ENCODE data around the gene MIAT. TPM values are rescaled to one million over a fixed set of nuclear protein-coding genes. Genes with fewer than 3 reads are reported as not detected.
A peak's percentile ranks its signal among the peaks of the same experiment; 100 is the strongest.

The MIAT gene
- total and polyA plus RNA-seq, 2 experiments from 2014 or later = 0.51 to 1.00 TPM

DNA sequence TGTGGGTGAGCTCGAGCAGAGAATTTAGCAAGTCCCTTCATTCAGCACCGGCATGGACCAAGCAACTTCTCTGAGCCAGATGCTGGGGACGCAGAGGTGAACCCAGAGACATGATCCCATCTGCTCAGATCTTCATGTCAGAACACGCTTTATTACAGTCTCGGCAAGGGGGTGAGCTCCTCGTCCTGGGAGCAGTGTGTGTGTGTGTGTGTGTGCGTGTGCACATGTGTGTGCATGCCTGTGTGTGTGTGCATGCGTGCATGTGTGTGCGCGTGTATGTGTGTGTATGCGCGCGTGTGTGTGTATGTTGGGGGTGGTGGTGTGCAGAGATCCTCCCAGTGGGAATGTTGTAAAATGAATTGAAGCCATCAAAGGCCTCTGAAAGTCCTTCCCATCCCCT is 9.8 kb downstream of the MIAT start:
- Histone ChIP-seq H3K9me2 (replicated peaks; ENCODE audit: insufficient read depth) (no peaks in the 10 kb centered on the region), H3K4me2 (no peak overlapping the region), H3K9me3 (ENCODE audit: low read depth) (no peaks in the 10 kb centered on the region), H4K20me1 (ENCODE audit: insufficient read depth, poor library complexity, severe bottlenecking) (no peaks in the 10 kb centered on the region), H3K27me3 (peaks cover 8% of the 10 kb centered on the region), H3K4me3 (no peak overlapping the region), H3K4me1 (ENCODE audit: insufficient read depth) (peaks cover 3% of the 10 kb centered on the region), H2AFZ (no peak overlapping the region), H3K79me2 (no peaks in the 10 kb centered on the region), H3K36me3 (replicated peaks; ENCODE audit: insufficient read depth, low read depth) (no peaks in the 10 kb centered on the region), H3K27ac (no peak overlapping the region)
- 87% methylated on average over 11 of the region's 13 CpGs for WGBS (ENCODE audit: low lambda C conversion rate, missing lambda C conversion rate)
- no peak for DNase-seq (ENCODE audit: low spot score)
- TF ChIP-seq, protein P1, sequence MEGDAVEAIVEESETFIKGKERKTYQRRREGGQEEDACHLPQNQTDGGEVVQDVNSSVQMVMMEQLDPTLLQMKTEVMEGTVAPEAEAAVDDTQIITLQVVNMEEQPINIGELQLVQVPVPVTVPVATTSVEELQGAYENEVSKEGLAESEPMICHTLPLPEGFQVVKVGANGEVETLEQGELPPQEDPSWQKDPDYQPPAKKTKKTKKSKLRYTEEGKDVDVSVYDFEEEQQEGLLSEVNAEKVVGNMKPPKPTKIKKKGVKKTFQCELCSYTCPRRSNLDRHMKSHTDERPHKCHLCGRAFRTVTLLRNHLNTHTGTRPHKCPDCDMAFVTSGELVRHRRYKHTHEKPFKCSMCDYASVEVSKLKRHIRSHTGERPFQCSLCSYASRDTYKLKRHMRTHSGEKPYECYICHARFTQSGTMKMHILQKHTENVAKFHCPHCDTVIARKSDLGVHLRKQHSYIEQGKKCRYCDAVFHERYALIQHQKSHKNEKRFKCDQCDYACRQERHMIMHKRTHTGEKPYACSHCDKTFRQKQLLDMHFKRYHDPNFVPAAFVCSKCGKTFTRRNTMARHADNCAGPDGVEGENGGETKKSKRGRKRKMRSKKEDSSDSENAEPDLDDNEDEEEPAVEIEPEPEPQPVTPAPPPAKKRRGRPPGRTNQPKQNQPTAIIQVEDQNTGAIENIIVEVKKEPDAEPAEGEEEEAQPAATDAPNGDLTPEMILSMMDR (IDR thresholded peaks at IDR 0.05; ENCODE audit: poor library complexity) = no peak
- TF ChIP-seq EZH2phosphoT487 (IDR thresholded peaks at IDR 0.05; ENCODE audit: low read depth, severe bottlenecking, unreplicated experiment) = no peak
- TF ChIP-seq EZH2 (IDR thresholded peaks at IDR 0.05; ENCODE audit: borderline replicate concordance) = no peak

DNA sequence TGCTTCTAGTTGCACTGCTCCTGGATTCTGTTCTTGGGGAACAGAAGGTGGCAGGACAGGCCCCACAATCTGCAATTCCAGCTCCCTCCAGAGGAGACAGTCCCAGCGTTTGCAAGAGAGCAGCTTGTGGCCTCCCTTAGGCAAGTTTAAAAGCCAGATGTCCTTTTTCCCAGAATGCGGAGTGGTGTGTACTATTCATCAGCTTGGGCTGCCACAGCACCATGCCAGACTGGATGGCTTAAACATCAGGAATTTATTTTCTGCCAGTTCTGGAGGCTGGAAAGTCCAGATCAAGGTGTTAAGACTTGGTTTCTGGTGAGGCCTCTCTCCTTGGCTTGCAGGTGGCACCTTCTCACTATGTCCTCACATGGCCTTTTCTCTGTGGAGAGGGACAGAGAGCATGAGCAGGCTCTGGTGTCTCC is 11.7 kb downstream of the MIAT start:
- no peak overlapping the region for H3K27ac ChIP-seq

DNA sequence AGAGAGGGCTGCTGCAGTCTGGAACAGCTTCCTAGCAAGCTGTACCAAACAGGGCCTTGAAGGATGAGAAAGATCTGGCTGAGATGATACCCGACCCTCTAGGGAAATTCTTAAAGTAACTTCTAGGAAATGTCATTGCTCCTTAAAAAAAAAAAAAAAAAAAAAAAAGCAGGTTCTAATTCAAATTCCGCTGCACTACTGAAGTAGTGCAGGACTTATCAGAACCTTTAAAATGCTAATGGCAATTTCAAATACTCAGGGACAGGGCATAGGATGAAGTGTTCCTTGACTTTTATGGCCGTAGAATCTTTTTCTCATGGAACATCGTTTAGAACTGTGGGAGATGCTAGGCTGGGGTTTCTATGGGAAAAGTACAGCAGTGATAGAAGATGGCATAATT is 13.1 kb downstream of the MIAT start:
- TF ChIP-seq, protein P1 (IDR thresholded peaks at IDR 0.05; ENCODE audit: poor library complexity) = no peak
- no peak for TF ChIP-seq EZH2 (IDR thresholded peaks at IDR 0.05; ENCODE audit: borderline replicate concordance)
- no peak for TF ChIP-seq EZH2phosphoT487 (IDR thresholded peaks at IDR 0.05; ENCODE audit: low read depth, severe bottlenecking, unreplicated experiment)
- no peak overlapping the region for H3K27ac ChIP-seq
- 79% methylated on average over 4 of the region's 4 CpGs for WGBS (ENCODE audit: low lambda C conversion rate, missing lambda C conversion rate)
- peaks cover 21% of the 10 kb centered on the region for H3K79me2 ChIP-seq
- H3K9me3 ChIP-seq (ENCODE audit: low read depth) = no peaks in the 10 kb centered on the region
- no peak overlapping the region for H3K4me2 ChIP-seq
- no peaks in the 10 kb centered on the region for H3K36me3 ChIP-seq (replicated peaks; ENCODE audit: insufficient read depth, low read depth)
- no peak overlapping the region for H2AFZ ChIP-seq
- H3K27me3 ChIP-seq = no peaks in the 10 kb centered on the region
- H3K9me2 ChIP-seq (replicated peaks; ENCODE audit: insufficient read depth) = no peaks in the 10 kb centered on the region
- no peaks in the 10 kb centered on the region for H4K20me1 ChIP-seq (ENCODE audit: insufficient read depth, poor library complexity, severe bottlenecking)
- peaks cover 4% of the 10 kb centered on the region for H3K4me1 ChIP-seq (ENCODE audit: insufficient read depth)
- no peak overlapping the region for H3K4me3 ChIP-seq
- DNase-seq (ENCODE audit: low spot score) = no peak

More for the DNA sequence above, 11.7 kb downstream of the MIAT start:
- Histone ChIP-seq H3K4me1 (ENCODE audit: insufficient read depth) (peaks cover 4% of the 10 kb centered on the region), H2AFZ (no peak overlapping the region), H3K9me2 (replicated peaks; ENCODE audit: insufficient read depth) (no peaks in the 10 kb centered on the region), H3K9me3 (ENCODE audit: low read depth) (no peaks in the 10 kb centered on the region), H3K79me2 (peaks cover 8% of the 10 kb centered on the region), H3K27me3 (no peaks in the 10 kb centered on the region), H3K36me3 (replicated peaks; ENCODE audit: insufficient read depth, low read depth) (no peaks in the 10 kb centered on the region), H3K4me2 (no peak overlapping the region), H4K20me1 (ENCODE audit: insufficient read depth, poor library complexity, severe bottlenecking) (no peaks in the 10 kb centered on the region), H3K4me3 (no peak overlapping the region)
- TF ChIP-seq EZH2 (IDR thresholded peaks at IDR 0.05; ENCODE audit: borderline replicate concordance) (no peak), EZH2phosphoT487 (IDR thresholded peaks at IDR 0.05; ENCODE audit: low read depth, severe bottlenecking, unreplicated experiment) (no peak)
- TF ChIP-seq, protein P1 (IDR thresholded peaks at IDR 0.05; ENCODE audit: poor library complexity) = peak; percentile 13
- 34% methylated on average over 2 of the region's 2 CpGs for WGBS (ENCODE audit: low lambda C conversion rate, missing lambda C conversion rate)
- peak; percentile 46 for DNase-seq (ENCODE audit: low spot score)
